ENCODE results near the gene SAMMSON. TPM values are rescaled to one million over a fixed set of nuclear protein-coding genes. Genes with fewer than 3 reads are reported as not detected.

SAMMSON gene
- polyA plus RNA-seq, 1 of the 3 experiments (the other 2 are of a cell fraction) = not detected

DNA sequence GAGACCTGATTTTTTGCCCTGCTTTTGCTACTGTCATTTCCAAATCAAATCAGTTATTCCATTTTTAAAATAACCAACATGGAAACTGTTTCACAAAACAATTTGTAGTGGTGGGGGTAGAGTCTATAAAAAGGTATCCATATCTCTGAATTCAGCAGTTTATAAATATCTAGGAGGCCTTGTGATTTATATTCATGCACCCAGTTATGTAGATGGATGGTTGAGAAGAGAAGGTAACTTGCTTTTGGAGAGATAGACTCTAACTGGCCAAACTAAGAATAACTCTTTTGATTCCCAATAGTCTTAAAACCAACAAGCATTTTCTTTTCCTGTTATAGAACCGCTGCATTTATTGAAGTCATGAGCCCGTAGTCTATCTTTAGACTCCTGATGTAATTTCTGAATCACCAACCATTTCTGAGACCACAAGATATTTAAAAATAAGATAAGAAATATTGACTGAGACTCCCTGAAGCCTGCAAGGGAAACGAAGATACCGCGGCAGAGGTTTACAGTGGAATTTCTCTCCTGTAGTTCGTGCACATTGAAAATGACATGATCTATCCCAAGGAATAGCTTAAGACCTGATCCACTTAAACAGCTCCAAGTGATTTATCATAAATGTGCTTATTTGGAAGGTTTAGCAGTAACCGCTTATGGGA, 68.5 kb downstream of the SAMMSON start:
- H3K79me2 ChIP-seq (ENCODE audit: insufficient read depth) = no peaks in the 10 kb centered on the region
- no peaks in the 10 kb centered on the region for H3K27me3 ChIP-seq (ENCODE audit: insufficient read depth)
- no peaks in the 10 kb centered on the region for H3K9me2 ChIP-seq
- no peak overlapping the region for H3K9ac ChIP-seq
- POLR2A ChIA-PET = no interaction called here
- H3K27ac ChIP-seq (ENCODE audit: low read depth in 2 of 2, low read length in 1 of 2) = no peak overlapping the region
- H3K36me3 ChIP-seq (replicated peaks in 1 of 2; ENCODE audit: control insufficient read depth in 1 of 2, insufficient read depth in 2 of 2, low read length in 1 of 2) = no peaks in the 10 kb centered on the region
- H3K4me1 ChIP-seq (ENCODE audit: control insufficient read depth in 1 of 2, insufficient read depth in 2 of 2, low read depth in 1 of 2, low read length in 1 of 2) = no peaks in the 10 kb centered on the region
- no peak for DNase-seq
- no peaks in the 10 kb centered on the region for H3K9me3 ChIP-seq
- TF ChIP-seq, protein P1, sequence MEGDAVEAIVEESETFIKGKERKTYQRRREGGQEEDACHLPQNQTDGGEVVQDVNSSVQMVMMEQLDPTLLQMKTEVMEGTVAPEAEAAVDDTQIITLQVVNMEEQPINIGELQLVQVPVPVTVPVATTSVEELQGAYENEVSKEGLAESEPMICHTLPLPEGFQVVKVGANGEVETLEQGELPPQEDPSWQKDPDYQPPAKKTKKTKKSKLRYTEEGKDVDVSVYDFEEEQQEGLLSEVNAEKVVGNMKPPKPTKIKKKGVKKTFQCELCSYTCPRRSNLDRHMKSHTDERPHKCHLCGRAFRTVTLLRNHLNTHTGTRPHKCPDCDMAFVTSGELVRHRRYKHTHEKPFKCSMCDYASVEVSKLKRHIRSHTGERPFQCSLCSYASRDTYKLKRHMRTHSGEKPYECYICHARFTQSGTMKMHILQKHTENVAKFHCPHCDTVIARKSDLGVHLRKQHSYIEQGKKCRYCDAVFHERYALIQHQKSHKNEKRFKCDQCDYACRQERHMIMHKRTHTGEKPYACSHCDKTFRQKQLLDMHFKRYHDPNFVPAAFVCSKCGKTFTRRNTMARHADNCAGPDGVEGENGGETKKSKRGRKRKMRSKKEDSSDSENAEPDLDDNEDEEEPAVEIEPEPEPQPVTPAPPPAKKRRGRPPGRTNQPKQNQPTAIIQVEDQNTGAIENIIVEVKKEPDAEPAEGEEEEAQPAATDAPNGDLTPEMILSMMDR (IDR thresholded peaks at IDR 0.05) = no peak
- TF ChIP-seq YY1 (IDR thresholded peaks at IDR 0.05; ENCODE audit: low read depth) (no peak), NRF1 (IDR thresholded peaks at IDR 0.05; ENCODE audit: low read depth, low read length) (no peak), FOXM1 (IDR thresholded peaks at IDR 0.05; ENCODE audit: low read depth) (no peak), GABPA (IDR thresholded peaks at IDR 0.05; ENCODE audit: low read depth) (no peak), MXI1 (IDR thresholded peaks at IDR 0.05; ENCODE audit: low read depth, low read length) (no peak), MEF2A (IDR thresholded peaks at IDR 0.05; ENCODE audit: borderline replicate concordance, low read depth) (no peak), TAF1 (IDR thresholded peaks at IDR 0.05; ENCODE audit: borderline replicate concordance, low read depth, low read length) (no peak), TEAD4 (IDR thresholded peaks at IDR 0.05; ENCODE audit: borderline replicate concordance, insufficient read depth) (no peak), ELF1 (IDR thresholded peaks at IDR 0.05) (no peak), FOSL2 (IDR thresholded peaks at IDR 0.05; ENCODE audit: borderline replicate concordance, low read depth) (no peak), CHD2 (IDR thresholded peaks at IDR 0.05; ENCODE audit: low read length, partially characterized antibody) (no peak)
- TF ChIP-seq, protein P2, sequence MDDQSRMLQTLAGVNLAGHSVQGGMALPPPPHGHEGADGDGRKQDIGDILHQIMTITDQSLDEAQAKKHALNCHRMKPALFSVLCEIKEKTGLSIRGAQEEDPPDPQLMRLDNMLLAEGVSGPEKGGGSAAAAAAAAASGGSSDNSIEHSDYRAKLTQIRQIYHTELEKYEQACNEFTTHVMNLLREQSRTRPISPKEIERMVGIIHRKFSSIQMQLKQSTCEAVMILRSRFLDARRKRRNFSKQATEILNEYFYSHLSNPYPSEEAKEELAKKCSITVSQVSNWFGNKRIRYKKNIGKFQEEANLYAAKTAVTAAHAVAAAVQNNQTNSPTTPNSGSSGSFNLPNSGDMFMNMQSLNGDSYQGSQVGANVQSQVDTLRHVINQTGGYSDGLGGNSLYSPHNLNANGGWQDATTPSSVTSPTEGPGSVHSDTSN (IDR thresholded peaks at IDR 0.05) = no peak
- TF ChIP-seq, protein P3, sequence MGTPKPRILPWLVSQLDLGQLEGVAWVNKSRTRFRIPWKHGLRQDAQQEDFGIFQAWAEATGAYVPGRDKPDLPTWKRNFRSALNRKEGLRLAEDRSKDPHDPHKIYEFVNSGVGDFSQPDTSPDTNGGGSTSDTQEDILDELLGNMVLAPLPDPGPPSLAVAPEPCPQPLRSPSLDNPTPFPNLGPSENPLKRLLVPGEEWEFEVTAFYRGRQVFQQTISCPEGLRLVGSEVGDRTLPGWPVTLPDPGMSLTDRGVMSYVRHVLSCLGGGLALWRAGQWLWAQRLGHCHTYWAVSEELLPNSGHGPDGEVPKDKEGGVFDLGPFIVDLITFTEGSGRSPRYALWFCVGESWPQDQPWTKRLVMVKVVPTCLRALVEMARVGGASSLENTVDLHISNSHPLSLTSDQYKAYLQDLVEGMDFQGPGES (IDR thresholded peaks at IDR 0.05; ENCODE audit: low read depth, low read length) = no peak
- TF ChIP-seq, protein P4, sequence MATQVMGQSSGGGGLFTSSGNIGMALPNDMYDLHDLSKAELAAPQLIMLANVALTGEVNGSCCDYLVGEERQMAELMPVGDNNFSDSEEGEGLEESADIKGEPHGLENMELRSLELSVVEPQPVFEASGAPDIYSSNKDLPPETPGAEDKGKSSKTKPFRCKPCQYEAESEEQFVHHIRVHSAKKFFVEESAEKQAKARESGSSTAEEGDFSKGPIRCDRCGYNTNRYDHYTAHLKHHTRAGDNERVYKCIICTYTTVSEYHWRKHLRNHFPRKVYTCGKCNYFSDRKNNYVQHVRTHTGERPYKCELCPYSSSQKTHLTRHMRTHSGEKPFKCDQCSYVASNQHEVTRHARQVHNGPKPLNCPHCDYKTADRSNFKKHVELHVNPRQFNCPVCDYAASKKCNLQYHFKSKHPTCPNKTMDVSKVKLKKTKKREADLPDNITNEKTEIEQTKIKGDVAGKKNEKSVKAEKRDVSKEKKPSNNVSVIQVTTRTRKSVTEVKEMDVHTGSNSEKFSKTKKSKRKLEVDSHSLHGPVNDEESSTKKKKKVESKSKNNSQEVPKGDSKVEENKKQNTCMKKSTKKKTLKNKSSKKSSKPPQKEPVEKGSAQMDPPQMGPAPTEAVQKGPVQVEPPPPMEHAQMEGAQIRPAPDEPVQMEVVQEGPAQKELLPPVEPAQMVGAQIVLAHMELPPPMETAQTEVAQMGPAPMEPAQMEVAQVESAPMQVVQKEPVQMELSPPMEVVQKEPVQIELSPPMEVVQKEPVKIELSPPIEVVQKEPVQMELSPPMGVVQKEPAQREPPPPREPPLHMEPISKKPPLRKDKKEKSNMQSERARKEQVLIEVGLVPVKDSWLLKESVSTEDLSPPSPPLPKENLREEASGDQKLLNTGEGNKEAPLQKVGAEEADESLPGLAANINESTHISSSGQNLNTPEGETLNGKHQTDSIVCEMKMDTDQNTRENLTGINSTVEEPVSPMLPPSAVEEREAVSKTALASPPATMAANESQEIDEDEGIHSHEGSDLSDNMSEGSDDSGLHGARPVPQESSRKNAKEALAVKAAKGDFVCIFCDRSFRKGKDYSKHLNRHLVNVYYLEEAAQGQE (IDR thresholded peaks at IDR 0.05; ENCODE audit: low read depth, low read length) = no peak
- H3K4me3 ChIP-seq (ENCODE audit: low read depth in 2 of 2, low read length in 1 of 2) = no peak overlapping the region
- no peaks in the 10 kb centered on the region for H4K20me1 ChIP-seq (ENCODE audit: insufficient read depth)
- no peak overlapping the region for H2AFZ ChIP-seq (ENCODE audit: low read depth)
- no peaks in the 10 kb centered on the region for H3F3A ChIP-seq (replicated peaks; ENCODE audit: insufficient read depth)
- no peak overlapping the region for H3K4me2 ChIP-seq
- 66% methylated on average over 7 of the region's 7 CpGs for WGBS (ENCODE audit: low lambda C conversion rate)
- CTCF ChIA-PET = interaction anchor here (1.0 to 1.3 kb wide), 2 partner anchors 9 to 22 kb away, joined by 3 read pairs; no protein-coding TSS in a partner anchor

Data from SK-N-SH (cell line).